Activated CD4-positive, alpha-beta T cell treated with anti-CD3 and anti-CD28 coated beads for 48 hours (primary cell): ENCODE results near the gene CHRNB4.

ENCODE experiments used
- DNase-seq: peaks from one replicate; pipeline ENCODE4 v3.0.0-alpha.2; 2020

Gene CHRNB4

GRCh38 chr15:78667578-78668236 is 26.7 kb upstream of the CHRNB4 start:
- DNase-seq, result no peak

GRCh38 chr15:78666010-78666409 is 25.0 kb upstream of the CHRNB4 start:
- DNase-seq, result no peak

GRCh38 chr15:78663703-78664102 is 22.7 kb upstream of the CHRNB4 start:
- DNase-seq, result no peak

- DNase-seq, result no peak
Observed at GRCh38 chr15:78662028-78662427, 21.0 kb upstream of the CHRNB4 start.

- DNase-seq, result no peak
Observed at GRCh38 chr15:78661001-78661400, 20.0 kb upstream of the CHRNB4 start.

- no peak for DNase-seq
Observed at GRCh38 chr15:78660584-78660983, 19.6 kb upstream of the CHRNB4 start.

- no peak for DNase-seq
Observed at GRCh38 chr15:78658823-78659222, 17.8 kb upstream of the CHRNB4 start.

- no peak for DNase-seq
Observed at GRCh38 chr15:78654272-78654671, 13.3 kb upstream of the CHRNB4 start.

- no peak for DNase-seq
Observed at GRCh38 chr15:78651930-78652615, 11.1 kb upstream of the CHRNB4 start.

GRCh38 chr15:78651007-78651406 is 10.0 kb upstream of the CHRNB4 start:
- DNase-seq, result no peak

GRCh38 chr15:78650022-78650421 is 9.0 kb upstream of the CHRNB4 start:
- no peak for DNase-seq

GRCh38 chr15:78645009-78645408 is 4.0 kb upstream of the CHRNB4 start:
- no peak for DNase-seq

- DNase-seq, result no peak
Observed at GRCh38 chr15:78642331-78642730, 1.3 kb upstream of the CHRNB4 start.

GRCh38 chr15:78641749-78642275 is 802 bp upstream of the CHRNB4 start:
- DNase-seq, result no peak

- DNase-seq, result no peak
Observed at GRCh38 chr15:78640527-78641101, 396 bp downstream of the CHRNB4 start.

GRCh38 chr15:78638658-78639314 is 2.2 kb downstream of the CHRNB4 start:
- DNase-seq, result peak; percentile 74

- DNase-seq, result no peak
Observed at GRCh38 chr15:78637776-78638435, 3.1 kb downstream of the CHRNB4 start.

- no peak for DNase-seq
Observed at GRCh38 chr15:78636378-78636859, 4.6 kb downstream of the CHRNB4 start.

GRCh38 chr15:78635346-78635745 is 5.7 kb downstream of the CHRNB4 start:
- no peak for DNase-seq

- no peak for DNase-seq
Observed at GRCh38 chr15:78634210-78635145, 6.5 kb downstream of the CHRNB4 start.

- no peak for DNase-seq
Observed at GRCh38 chr15:78633348-78633747, 7.7 kb downstream of the CHRNB4 start.
